Measurements from ENCODE around the gene CCNB1.
"Not testable (repeated sequence)": the region's sequence is repeated elsewhere in the genome, so short reads cannot be mapped to it uniquely, and the experiment has no call there.

Gene CCNB1

GRCh38 chr5:69211200-69211599 is 44.2 kb downstream of the CCNB1 start:
- DNase-seq (ENCODE audit: insufficient read length, low spot score) (no peak), FAIRE-seq (no peak)
- TF ChIP-seq POLR2A (IDR thresholded peaks at IDR 0.05; ENCODE audit: low read depth, low read length), result no peak

- FAIRE-seq (no peak), DNase-seq (ENCODE audit: insufficient read length, low spot score) (no peak)
- TF ChIP-seq POLR2A (IDR thresholded peaks at IDR 0.05; ENCODE audit: low read depth, low read length), result no peak
Measured at GRCh38 chr5:69212022-69212421, 45.1 kb downstream of the CCNB1 start.

- DNase-seq (ENCODE audit: insufficient read length, low spot score), result peak; percentile 26
- no peak for FAIRE-seq
- TF ChIP-seq POLR2A (IDR thresholded peaks at IDR 0.05; ENCODE audit: low read depth, low read length), result no peak
Measured at GRCh38 chr5:69213513-69214215, 46.7 kb downstream of the CCNB1 start.

GRCh38 chr5:69217151-69217511 is 50.2 kb downstream of the CCNB1 start:
- TF ChIP-seq POLR2A (IDR thresholded peaks at IDR 0.05; ENCODE audit: low read depth, low read length), result no peak
- FAIRE-seq (no peak), DNase-seq (ENCODE audit: insufficient read length, low spot score) (no peak)

- TF ChIP-seq POLR2A (IDR thresholded peaks at IDR 0.05; ENCODE audit: low read depth, low read length), result peak; percentile 68
- DNase-seq (ENCODE audit: insufficient read length, low spot score) (peak; percentile 92), FAIRE-seq (peak; percentile 78)
Measured at GRCh38 chr5:69217548-69218526, 50.9 kb downstream of the CCNB1 start.

GRCh38 chr5:69219939-69220338 is 53.0 kb downstream of the CCNB1 start:
- TF ChIP-seq POLR2A (IDR thresholded peaks at IDR 0.05; ENCODE audit: low read depth, low read length), result no peak
- FAIRE-seq (no peak), DNase-seq (ENCODE audit: insufficient read length, low spot score) (no peak)

GRCh38 chr5:69220371-69220770 is 53.4 kb downstream of the CCNB1 start:
- not testable (repeated sequence) for DNase-seq (ENCODE audit: insufficient read length, low spot score); FAIRE-seq

- not testable (repeated sequence) for DNase-seq (ENCODE audit: insufficient read length, low spot score); FAIRE-seq
Measured at GRCh38 chr5:69220833-69221232, 53.9 kb downstream of the CCNB1 start.

GRCh38 chr5:69224520-69224919 is 57.6 kb downstream of the CCNB1 start:
- no peak for TF ChIP-seq POLR2A (IDR thresholded peaks at IDR 0.05; ENCODE audit: low read depth, low read length)
- FAIRE-seq, result no peak
- DNase-seq (ENCODE audit: insufficient read length, low spot score), result no peak

GRCh38 chr5:69225860-69226259 is 58.9 kb downstream of the CCNB1 start:
- TF ChIP-seq POLR2A (IDR thresholded peaks at IDR 0.05; ENCODE audit: low read depth, low read length), result no peak
- DNase-seq (ENCODE audit: insufficient read length, low spot score) (no peak), FAIRE-seq (no peak)
